GM18868 (cell line): Measurements from ENCODE around the gene EVPLL.
A peak's percentile ranks its signal among the peaks of the same experiment; 100 is the strongest.
"Not testable (repeated sequence)": the region's sequence is repeated elsewhere in the genome, so short reads cannot be mapped to it uniquely, and the experiment has no call there.

Experiments used
- ATAC-seq: cut with Tn5 transposase; IDR thresholded peaks from one replicate; pipeline ENCODE4 v1.9.1; 2021; ENCODE audit warnings: mild to moderate bottlenecking, moderate library complexity; ENCODE audit not compliant: unreplicated experiment

Gene EVPLL

DNA sequence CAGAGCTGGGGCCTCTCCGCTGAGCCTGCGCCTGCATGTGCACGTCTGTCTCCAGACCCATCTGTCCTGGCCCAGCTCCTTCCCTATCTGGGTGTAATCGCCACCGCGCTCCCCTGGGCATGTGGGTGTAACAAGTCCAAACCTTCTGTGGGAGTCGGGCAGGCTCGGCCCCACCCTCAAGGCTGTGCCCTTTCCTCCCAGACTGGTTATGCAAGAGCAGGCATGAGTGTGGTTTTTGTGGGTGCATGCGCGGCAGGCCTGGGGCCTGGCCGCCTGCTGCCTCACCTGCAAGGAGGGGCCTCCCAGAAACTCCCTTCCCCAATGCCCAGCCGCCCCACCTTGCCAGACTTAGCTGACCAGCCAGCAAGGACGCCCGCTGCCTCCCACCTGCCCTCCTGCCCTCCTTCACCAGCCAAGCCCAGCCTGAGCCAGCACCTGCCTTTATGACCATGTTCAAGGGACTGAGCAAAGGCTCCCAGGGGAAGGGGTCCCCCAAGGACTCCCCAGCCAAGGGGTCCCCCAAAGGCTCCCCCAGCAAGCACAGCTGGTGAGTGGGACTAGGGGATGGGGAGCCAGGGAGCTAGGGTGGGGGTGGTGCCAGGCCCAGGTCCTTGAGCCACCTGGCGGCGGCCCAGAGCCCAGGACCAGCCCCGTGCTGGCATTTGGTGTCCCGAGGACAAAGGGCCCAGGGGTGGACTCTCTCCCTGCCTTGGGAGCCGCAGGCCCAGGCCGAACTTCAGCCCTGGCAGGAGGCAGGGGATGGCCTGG lies at the start of gene EVPLL:
Gene EVPLL, plus strand, starts transcription at position 342 of the 768 bp plus-strand sequence. CDS start 3,160 bp downstream, outside the sequence.
- ATAC-seq, result no peak

DNA sequence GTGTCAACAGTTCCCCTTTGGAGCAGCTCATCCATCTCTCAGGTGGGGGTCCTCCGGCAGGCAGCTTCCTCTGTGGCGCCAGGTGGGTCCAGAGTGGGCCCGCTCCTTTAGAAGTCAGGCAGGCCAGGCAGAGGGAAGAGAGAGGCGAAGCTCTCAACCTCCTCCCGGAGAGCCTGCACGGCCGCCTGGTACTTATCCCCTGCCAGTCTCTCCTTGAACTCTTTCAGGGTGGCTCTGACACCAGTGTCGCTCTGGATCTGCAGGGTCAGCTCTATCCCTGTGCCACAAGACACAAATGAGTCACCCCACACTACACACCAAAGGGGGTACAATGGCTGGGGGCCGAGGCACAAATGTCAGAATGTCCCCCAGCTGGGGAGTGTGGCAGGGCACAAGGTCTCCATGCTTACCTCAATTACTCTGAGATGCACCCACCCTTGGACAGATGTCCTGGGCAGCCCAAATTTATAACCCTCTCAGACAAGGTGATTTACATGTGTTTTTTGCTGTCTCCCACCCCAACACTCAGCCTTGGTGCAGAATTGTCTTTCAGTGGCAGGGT lies 48.9 kb upstream of the EVPLL start:
- no peak for ATAC-seq

GRCh38 chr17:18331879-18332278 lies 45.7 kb upstream of the EVPLL start:
- ATAC-seq, result no peak

- ATAC-seq, result no peak
Observed at GRCh38 chr17:18332909-18333489, 44.6 kb upstream of the EVPLL start.

GRCh38 chr17:18338158-18338557 lies 39.4 kb upstream of the EVPLL start:
- not testable (repeated sequence) for ATAC-seq

DNA sequence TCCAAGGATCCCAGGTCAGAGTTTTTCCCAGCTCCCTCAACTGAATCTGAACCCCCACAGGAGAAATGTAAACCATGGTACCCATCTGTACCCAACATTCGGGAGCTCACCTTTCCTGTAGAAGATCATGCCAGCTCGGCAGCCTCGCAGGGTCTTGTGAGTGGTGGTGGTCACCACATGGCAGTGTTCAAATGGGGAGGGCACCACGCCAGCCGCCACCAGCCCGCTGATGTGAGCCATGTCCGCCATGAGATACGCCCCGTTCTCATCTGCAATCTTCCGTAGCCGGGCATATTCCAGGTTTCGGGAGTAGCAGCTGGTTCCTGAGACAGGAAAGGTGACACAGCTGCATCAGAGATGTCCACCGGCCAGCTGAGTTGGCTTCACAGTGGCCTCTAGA lies 37.6 kb upstream of the EVPLL start:
- no peak for ATAC-seq

- no peak for ATAC-seq
Observed at GRCh38 chr17:18344021-18344420, 33.6 kb upstream of the EVPLL start.

DNA sequence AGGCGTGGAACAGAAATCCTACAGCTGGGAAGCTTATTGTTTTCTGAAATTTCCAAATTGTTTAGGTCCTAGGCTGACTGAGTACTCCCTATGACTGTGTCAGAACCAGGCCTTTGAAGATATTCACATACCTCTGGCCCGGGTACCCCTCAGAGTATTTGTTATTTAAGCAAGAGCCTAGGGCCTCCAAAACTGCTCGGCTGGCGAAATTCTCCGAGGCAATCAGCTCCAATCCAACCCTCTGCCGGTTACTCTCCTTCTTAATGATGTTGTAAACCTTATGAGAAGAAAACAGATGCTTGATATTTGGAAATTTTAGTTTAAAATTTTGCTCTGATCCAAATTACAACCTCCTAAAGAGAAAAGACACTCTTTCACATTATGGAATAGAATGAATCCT lies 24.0 kb upstream of the EVPLL start:
- ATAC-seq, result no peak

GRCh38 chr17:18356624-18357023 lies 21.0 kb upstream of the EVPLL start:
- ATAC-seq, result no peak

- ATAC-seq, result no peak
Observed at GRCh38 chr17:18360518-18360917, 17.1 kb upstream of the EVPLL start.

DNA sequence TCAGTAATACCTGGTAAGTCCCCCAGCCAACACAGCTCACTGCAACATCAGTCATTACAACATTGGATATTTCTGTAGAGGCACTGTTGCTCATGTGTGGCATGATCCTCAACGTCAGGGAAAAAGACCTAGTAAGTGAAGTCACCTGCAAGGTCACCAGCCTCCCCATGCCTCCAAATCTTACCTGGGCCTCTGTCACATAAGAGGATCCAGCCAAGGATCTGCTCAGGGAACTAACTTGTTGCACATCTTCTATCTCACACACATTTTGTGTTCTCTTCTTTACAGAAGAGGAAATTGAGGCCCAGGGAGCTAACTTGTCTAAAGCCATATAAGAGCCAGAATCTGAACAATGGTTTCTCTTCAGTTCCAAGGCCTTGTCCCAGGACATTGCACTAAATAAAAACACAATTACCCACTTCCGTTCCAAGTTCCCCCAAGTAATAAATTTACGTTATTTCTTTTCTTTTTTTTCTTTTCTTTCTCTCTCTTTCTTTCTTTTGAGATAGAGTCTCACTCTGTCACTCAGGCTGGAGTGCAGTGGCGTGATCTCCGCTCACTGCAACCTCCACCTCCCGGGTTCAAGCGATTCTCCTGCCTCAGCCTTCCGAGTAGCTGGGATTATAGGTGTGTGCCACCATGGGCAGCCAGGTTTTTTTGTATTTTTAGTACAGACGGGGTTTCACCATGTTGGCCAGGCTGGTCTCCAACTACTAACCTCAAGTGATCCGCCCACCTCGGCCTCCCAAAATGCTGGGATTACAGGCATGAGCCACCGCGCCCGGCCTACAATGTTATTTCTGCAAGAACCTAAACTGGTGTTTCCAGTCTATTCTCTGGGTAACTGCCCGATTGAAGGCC lies 15.5 kb upstream of the EVPLL start:
- no peak for ATAC-seq

- no peak for ATAC-seq
Observed at GRCh38 chr17:18362698-18363100, 14.9 kb upstream of the EVPLL start.

DNA sequence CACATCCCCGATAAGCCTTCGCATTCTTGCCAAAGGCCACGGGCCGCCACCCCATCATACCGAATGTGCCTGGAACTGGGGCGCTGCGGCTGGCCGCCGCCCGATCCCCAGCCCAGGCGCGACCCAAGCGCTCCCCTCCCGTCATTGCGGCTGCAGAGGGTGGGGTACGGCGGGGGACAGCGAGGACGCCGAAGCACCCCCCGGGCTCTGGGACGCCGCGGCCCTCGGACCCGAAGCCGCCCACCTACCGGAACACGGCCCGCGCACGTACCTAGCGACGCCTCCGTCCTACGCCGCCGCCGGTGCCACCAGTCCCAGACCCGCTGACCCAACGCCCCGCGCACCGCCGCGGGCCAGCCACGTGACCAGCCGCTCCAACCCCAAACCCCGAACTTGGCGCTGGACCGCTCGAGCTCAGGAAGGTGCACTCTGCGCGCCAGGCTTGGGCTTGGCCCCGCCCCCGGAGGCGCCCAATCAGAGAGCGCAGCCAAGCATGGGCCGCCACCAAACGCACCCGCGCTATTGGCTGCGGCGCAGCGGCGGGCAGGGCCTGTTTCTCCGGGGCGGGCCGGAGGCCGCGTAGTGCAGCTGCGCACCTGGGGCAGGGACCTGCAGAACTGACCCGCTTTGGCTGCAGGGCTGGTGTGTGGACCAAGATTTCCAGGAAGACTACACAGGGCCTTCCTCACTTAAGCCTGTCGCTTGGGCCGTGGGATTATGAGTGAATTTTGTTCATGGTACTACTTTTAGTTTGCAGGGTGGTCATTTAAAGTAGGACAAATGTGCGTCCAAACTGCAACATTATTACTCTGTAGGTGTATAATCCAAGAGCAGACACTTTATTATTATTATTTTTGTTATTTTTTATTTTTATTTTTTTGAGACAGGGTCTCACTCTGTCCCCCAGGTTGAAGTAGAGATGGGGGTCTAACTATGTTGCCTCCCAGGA lies 14.2 kb upstream of the EVPLL start, which contains the start of gene SHMT1:
Gene SHMT1, minus strand, starts transcription at position 450 of the 949 bp plus-strand sequence. CDS start 7,569 bp downstream, outside the sequence.
- ATAC-seq, result peak; percentile 100

DNA sequence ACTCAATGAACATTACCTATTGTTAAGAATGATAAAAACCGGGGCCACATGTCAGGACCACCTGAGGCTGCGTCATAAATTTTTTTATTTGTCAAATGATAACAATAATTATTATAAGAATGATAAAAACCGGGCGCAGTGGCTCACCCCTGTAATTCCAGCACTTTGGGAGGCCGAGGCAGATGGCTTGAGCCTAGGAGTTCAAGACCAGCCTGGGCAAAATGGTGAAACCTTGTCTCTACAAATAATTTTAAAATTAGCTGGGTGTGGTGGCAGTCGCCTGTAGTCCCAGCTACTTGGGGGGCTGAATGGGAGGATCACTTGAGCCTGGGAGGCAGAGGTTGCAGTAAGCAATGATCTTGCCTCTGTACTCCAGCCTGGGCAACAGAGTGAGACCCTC lies 13.4 kb upstream of the EVPLL start:
- ATAC-seq, result no peak

DNA sequence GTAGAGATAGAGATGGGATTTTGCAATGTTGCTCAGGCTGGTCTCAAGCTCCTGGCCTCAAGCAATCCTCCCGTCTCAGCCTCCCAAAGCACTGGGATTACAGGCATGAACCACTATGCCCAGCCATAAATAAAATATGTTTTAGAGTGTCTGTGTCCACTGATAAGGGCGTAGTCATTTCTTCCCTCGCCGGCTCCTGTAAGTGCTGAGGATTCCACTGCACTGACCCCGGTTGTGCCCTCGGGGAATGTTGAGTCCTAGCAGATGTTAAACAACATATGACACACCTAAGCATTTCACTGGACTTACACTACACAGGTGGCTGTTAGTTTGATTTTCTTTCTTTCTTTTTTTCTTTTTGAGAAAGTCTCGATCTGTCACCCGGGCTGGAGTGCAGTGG lies 8.6 kb upstream of the EVPLL start:
- no peak for ATAC-seq

DNA sequence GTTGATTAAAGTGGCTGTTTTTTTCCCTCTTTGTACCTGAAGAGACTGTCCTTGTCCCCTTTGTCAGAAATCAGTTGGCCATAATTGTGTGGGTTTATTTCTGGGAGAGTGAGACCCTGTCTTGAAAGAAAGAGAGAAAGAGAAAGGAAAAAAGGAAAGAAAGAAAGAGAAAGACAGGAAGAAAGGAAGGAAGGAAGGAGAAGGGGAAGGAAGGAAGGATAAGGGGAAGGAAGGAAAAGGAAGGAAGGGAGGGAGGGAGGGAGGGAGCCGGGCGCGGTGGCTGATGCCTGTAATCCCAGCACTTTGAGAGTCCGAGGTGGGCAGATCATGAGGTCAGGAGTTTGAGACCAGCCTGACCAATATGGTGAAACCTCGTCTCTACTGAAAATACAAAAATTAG lies 6.8 kb upstream of the EVPLL start:
- no peak for ATAC-seq

- ATAC-seq, result no peak
Observed at GRCh38 chr17:18371455-18371854, 6.1 kb upstream of the EVPLL start.

DNA sequence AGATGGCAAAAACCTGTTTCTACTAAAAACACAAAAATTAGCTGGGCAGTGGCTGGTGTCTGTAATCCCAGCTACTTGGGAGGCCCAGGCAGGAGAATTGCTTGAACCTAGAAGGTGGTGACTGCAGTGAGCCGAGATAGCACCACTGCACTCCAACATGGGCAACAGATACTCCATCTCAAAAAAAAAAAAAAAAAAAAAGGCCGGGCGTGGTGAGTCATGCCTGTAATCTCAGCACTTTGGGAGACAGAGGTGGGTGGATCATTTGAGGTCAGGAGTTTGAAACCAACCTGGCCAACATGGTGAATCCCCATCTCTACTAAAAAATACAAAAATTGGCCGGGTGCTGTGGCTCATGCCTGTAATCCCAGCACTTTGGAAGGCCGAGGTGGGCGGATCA lies 4.4 kb upstream of the EVPLL start:
- not testable (repeated sequence) for ATAC-seq

- no peak for ATAC-seq
Observed at GRCh38 chr17:18374216-18374615, 3.4 kb upstream of the EVPLL start.

- ATAC-seq, result no peak
Observed at GRCh38 chr17:18378205-18378505, 577 bp downstream of the EVPLL start.
